Measurements from ENCODE around the gene RPS3.
"Not testable (repeated sequence)": the region's sequence is repeated elsewhere in the genome, so short reads cannot be mapped to it uniquely, and the experiment has no call there.

Gene RPS3

GRCh38 chr11:75403037-75403436 is 3.7 kb downstream of the RPS3 start:
- no peak for DNase-seq (ENCODE audit: low read depth in 2 of 2)
- no peak for TF ChIP-seq CTCF (IDR thresholded peaks at IDR 0.05; ENCODE audit: low read depth, low read length)
- H3K4me3 ChIP-seq (replicated peaks in 1 of 2; ENCODE audit: low read depth in 2 of 2, low read length in 2 of 2) = no peak overlapping the region

- DNase-seq (ENCODE audit: low read depth in 2 of 2) = no peak
- no peak overlapping the region for H3K4me3 ChIP-seq (replicated peaks in 1 of 2; ENCODE audit: low read depth in 2 of 2, low read length in 2 of 2)
- no peak for TF ChIP-seq CTCF (IDR thresholded peaks at IDR 0.05; ENCODE audit: low read depth, low read length)
These were observed 4.8 kb downstream of the RPS3 start for GRCh38 chr11:75403983-75404658.

- DNase-seq (ENCODE audit: low read depth in 2 of 2) = peak in 1 of 2 donors; percentile 44
These were observed 7.0 kb downstream of the RPS3 start for GRCh38 chr11:75406338-75406777.

GRCh38 chr11:75408957-75409219 is 9.6 kb downstream of the RPS3 start:
- H3K4me3 ChIP-seq (replicated peaks in 1 of 2; ENCODE audit: low read depth in 2 of 2, low read length in 2 of 2) = no peak overlapping the region
- DNase-seq (ENCODE audit: low read depth in 2 of 2) = no peak
- no peak for TF ChIP-seq CTCF (IDR thresholded peaks at IDR 0.05; ENCODE audit: low read depth, low read length)

More at GRCh38 chr11:75406338-75406777, 7.0 kb downstream of the RPS3 start:
- no peak for TF ChIP-seq CTCF (IDR thresholded peaks at IDR 0.05; ENCODE audit: low read depth, low read length)
- no peak overlapping the region for H3K4me3 ChIP-seq (replicated peaks in 1 of 2; ENCODE audit: low read depth in 2 of 2, low read length in 2 of 2)

- H3K4me3 ChIP-seq (replicated peaks in 1 of 2; ENCODE audit: low read depth in 2 of 2, low read length in 2 of 2); DNase-seq (ENCODE audit: low read depth in 2 of 2): not testable (repeated sequence)
These were observed 10.7 kb downstream of the RPS3 start for GRCh38 chr11:75409971-75410370.

- not testable (repeated sequence) for H3K4me3 ChIP-seq (replicated peaks in 1 of 2; ENCODE audit: low read depth in 2 of 2, low read length in 2 of 2); DNase-seq (ENCODE audit: low read depth in 2 of 2)
These were observed 13.8 kb downstream of the RPS3 start for GRCh38 chr11:75413146-75413545.

GRCh38 chr11:75413864-75414263 is 14.5 kb downstream of the RPS3 start:
- H3K4me3 ChIP-seq (replicated peaks in 1 of 2; ENCODE audit: low read depth in 2 of 2, low read length in 2 of 2) = no peak overlapping the region
- DNase-seq (ENCODE audit: low read depth in 2 of 2) = no peak
- no peak for TF ChIP-seq CTCF (IDR thresholded peaks at IDR 0.05; ENCODE audit: low read depth, low read length)

Measured in cardiac fibroblast (primary cell).